Ovary (tissue), 3 donors: ENCODE measurements around the gene ARHGAP12.

Experiments
- EP300 ChIP-seq: sonication (generic); formaldehyde crosslinking; IDR thresholded peaks from one replicate; pipeline ENCODE4 v1.6.1; 2017; ENCODE audit warnings: antibody characterized with exemption
- POLR2A ChIP-seq: fragments of 450-650 bp; IDR thresholded peaks from one replicate; pipeline ENCODE4 v1.6.1; 2017; ENCODE audit warnings: antibody characterized with exemption, mild to moderate bottlenecking, moderate library complexity
- TF ChIP-seq, protein P1 (sequence below), 3 donors: fragments of 450-650 bp in 2 of 3; fragments of 200-600 bp in 1 of 3; IDR thresholded peaks; one replicate each; pipeline versions ENCODE4 v1.5.1 to v1.8.0; 2016 to 2022; ENCODE audit warnings: antibody characterized with exemption in 3 of 3, mild to moderate bottlenecking in 1 of 3
- donor health status: DM: no; HTN: no; CAD: no.

DNA sequence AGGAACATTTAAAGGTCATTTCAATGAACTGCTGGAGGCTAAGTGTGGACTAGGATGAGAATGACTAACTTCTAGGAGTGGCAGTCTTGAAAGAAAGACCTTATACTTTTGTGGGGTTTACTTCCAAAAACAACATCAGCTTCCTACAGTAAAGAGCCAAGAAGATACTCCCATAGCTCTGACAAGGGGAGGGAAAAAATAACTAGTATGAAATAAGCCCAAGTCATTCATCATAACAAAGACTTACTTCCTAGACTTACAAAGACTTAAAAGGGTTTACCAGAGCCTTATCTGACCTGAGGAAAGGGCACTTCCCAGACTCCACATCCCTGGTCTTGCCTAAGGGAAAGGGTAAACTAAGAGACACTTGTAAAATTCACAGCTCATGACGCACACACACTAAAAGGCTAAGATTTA lies 31.7 kb downstream of the ARHGAP12 start:
- TF ChIP-seq, protein P1, sequence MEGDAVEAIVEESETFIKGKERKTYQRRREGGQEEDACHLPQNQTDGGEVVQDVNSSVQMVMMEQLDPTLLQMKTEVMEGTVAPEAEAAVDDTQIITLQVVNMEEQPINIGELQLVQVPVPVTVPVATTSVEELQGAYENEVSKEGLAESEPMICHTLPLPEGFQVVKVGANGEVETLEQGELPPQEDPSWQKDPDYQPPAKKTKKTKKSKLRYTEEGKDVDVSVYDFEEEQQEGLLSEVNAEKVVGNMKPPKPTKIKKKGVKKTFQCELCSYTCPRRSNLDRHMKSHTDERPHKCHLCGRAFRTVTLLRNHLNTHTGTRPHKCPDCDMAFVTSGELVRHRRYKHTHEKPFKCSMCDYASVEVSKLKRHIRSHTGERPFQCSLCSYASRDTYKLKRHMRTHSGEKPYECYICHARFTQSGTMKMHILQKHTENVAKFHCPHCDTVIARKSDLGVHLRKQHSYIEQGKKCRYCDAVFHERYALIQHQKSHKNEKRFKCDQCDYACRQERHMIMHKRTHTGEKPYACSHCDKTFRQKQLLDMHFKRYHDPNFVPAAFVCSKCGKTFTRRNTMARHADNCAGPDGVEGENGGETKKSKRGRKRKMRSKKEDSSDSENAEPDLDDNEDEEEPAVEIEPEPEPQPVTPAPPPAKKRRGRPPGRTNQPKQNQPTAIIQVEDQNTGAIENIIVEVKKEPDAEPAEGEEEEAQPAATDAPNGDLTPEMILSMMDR (IDR thresholded peaks at IDR 0.05) = no peak
- TF ChIP-seq POLR2A = no peak
- TF ChIP-seq EP300 = no peak
